ENCODE results near the gene MX1.

MX1 gene

DNA sequence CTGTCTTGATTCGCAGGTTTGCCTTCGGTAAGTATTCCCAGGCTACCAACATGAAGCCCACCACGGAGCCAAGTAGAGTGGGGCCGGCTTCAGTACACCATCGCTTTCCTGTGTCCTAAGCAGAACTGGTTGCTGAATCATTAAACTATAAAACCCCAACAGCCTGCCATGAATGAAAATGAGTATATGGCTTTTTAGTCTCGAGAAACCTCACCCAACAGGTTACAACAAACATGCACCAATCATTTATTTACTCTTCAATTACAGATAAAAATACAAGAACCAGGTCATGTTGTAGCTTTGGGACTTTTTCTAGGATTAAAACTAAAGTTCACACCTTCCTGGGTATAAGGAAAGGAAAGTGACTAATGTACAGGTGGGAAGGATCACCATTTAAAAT is 74.3 kb downstream of the MX1 start:
- DNase-seq: no peak

GRCh38 chr21:41500931-41501381 is 74.9 kb downstream of the MX1 start:
- DNase-seq: no peak

DNA sequence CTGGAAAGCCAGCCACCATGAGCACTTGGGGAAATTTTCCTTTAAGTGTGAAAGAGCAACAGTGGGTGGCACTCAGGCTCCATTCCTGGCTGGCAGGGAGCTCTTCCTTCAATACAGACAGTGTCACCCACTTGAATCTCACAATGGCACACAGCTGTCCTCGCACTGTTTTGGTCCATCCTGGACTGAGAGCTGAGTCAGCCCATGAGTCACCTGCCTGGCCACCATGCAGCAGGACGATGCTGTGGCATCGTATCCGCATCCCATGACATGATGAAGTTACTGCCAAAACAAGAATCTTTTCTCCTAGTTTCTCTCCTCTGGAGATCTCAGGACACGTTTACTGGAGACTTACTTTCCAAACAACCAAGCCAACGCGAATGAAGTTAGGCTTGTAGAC is 75.9 kb downstream of the MX1 start:
- no peak for DNase-seq

DNA sequence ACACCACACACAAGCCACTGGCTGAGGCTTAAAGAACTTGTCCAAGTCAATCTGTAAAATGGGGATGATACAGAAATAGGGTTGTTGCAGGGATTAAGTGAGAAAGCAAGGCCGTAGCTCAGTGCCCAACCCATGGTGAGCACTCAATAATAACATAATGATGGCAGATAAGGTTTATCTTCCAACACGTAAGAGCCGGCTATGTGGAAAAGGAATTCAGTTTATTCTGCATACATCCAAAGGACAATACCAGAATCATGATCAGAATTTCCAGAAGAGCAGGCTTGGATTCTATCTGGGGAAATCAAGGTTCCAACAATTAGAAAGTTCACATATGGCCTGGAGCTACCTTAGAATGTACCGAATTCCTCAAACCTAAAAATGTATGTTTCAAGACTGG is 77.3 kb downstream of the MX1 start:
- DNase-seq: no peak

DNA sequence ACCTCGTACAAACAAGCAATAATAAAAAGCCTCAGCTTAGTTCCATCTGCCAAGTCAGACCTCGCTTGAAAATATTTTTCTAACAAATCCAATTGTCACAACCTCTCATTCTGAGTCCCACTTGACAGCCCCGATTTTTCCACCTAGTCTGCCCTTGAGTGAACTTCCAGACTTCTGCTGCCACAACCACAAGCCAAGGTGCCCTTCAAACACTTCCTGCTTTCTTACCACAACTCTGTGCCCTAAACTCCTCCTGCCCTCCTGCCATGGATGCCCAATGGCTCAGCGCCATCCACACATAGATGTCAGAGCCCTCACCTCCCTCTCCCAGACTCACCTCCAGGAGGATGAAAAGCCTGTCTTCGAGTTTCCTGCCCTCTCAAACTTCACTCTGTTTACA is 78.0 kb downstream of the MX1 start:
- DNase-seq: no peak

DNA sequence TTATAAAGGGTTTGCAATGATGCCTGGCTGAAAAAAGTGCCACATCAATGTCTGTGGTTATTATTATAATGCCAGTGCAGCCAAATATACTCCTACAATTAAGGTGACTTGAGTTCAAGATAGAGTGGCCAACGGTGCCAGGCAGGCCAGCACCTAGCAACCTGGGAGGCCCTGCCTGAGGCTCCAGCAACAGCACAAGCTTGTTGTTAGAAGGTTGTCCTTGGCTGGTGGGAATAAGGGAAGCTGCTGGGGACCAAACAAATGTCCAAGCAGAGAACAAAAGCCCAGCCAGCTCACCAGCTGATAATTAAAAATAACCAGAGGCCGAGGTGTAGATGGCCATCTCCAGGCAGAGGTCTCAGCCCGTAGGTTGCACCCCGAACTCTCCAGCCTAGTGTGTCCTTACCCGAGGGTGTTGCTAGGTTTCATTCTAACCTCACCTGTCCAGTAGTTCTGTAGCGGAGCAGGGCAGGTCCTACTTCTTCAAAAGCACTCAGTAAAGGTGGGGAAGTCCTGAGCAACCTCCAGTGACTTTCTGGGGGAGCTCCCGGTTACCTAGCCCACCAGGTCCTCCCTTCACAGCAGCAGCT is 80.1 kb downstream of the MX1 start:
- no peak for DNase-seq

- DNase-seq: no peak
Measured at GRCh38 chr21:41506611-41507520, 80.8 kb downstream of the MX1 start.

GRCh38 chr21:41507521-41508414 is 81.7 kb downstream of the MX1 start, which contains the start of gene TMPRSS2:
TMPRSS2 (minus strand) TSS chr21:41508158; CDS start chr21:41498133, 10,025 bp downstream.
- no peak for DNase-seq

DNA sequence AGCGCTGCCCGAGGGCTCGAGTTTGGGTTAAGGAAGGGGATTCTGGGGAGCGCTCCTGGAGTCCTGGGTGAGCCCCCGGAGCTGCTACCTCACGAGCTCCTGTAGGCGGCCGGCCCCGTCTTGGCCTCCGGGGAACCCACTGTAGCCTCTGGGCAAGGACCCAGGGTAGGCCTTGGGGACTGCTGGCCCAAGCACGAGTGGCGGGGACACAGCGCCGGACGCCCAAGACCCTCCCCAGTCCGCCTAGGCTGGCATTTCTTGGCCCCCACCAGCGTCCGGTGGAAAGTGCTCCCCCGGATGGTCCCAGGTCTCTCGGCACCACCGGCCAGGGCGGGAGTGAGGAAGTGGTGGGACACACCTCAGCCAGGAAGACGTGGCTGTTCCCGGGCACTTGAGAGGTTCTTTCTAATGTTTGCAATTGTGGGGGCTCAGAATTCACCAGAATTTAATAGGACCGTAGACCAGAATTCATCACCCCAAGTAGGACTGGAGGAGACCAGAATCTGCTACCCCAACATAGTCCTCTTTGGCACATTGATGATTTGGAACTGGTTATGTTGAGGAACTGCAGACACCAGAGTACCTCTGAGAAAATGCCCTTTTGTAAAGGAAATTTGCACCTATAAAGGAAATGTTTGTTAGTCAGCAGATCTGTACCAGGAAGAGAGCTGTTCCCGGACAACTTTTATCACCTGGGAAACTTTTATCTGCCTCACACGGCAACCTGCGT is 82.5 kb downstream of the MX1 start:
- DNase-seq: no peak

Data from activated T-cell treated with anti-CD3 and anti-CD28 coated beads for 4 hours (primary cell).